HL-60 (cell line): ENCODE data around the gene SP100.

ENCODE experiments used
- DNase-seq, 2 experiments: peaks; one replicate each; pipeline ENCODE4 v3.0.0-alpha.2; 2010 to 2020; ENCODE audit warnings: low read depth in 1 of 2, low spot score in 1 of 2
- H3K27ac ChIP-seq: fragments of 250-450 bp; sonication (Bioruptor Pico); replicated peaks from 2 replicates; pipeline ENCODE4 v1.5.1; 2020; ENCODE audit warnings: mild to moderate bottlenecking, moderate library complexity
- H3K27me3 ChIP-seq: fragments of 250-450 bp; sonication (Bioruptor Pico); 2 replicates; pipeline ENCODE4 v1.5.1; 2021; ENCODE audit warnings: mild to moderate bottlenecking, moderate library complexity; ENCODE audit not compliant: insufficient read depth, poor library complexity, severe bottlenecking
- H3K4me3 ChIP-seq: replicated peaks from 2 replicates; pipeline ENCODE4 v1.5.1; 2011; ENCODE audit warnings: mild to moderate bottlenecking, control low read depth, low read length; ENCODE audit not compliant: insufficient read depth
- GABPA ChIP-seq: IDR thresholded peaks from 2 replicates; pipeline ENCODE4 v1.6.1; 2012; ENCODE audit warnings: low read depth
- POLR2AphosphoS5 ChIP-seq: IDR thresholded peaks from 2 replicates; pipeline ENCODE4 v1.6.1; 2012; ENCODE audit warnings: low read depth
- SPI1 ChIP-seq: IDR thresholded peaks from 2 replicates; pipeline ENCODE4 v1.6.1; 2012; ENCODE audit warnings: low read depth, mild to moderate bottlenecking, borderline replicate concordance
- TF ChIP-seq, protein P1 (sequence below): IDR thresholded peaks from one replicate; pipeline ENCODE4 v1.5.1; 2011; ENCODE audit warnings: low read length, control low read depth, inconsistent platforms; ENCODE audit not compliant: insufficient read depth
- TF ChIP-seq, protein P2 (sequence below): IDR thresholded peaks from 2 replicates; pipeline ENCODE4 v1.6.1; 2012; ENCODE audit warnings: low read depth; ENCODE audit not compliant: insufficient replicate concordance

SP100 gene

DNA sequence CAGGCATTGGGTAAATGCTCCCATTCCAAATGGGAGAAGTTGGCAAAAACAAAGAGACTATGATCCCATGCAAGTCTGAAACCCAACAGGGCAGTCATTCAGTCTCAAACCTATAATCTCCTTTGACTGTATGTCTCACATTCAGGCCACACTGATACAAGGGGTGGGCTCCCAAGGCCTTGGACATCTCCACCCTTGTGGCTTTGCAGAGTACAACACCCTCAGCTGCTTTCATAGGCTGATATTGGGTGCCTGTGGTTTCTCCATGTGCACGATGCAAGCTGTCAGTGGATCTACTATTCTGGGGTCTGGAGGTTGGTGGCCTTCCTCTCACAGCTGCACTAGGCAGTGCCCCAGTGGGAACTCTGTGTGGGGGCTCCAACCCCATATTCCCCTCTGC is 155.0 kb downstream of the SP100 start:
- no peak overlapping the region for H3K4me3 ChIP-seq
- no peak overlapping the region for H3K27ac ChIP-seq
- TF ChIP-seq, protein P1, sequence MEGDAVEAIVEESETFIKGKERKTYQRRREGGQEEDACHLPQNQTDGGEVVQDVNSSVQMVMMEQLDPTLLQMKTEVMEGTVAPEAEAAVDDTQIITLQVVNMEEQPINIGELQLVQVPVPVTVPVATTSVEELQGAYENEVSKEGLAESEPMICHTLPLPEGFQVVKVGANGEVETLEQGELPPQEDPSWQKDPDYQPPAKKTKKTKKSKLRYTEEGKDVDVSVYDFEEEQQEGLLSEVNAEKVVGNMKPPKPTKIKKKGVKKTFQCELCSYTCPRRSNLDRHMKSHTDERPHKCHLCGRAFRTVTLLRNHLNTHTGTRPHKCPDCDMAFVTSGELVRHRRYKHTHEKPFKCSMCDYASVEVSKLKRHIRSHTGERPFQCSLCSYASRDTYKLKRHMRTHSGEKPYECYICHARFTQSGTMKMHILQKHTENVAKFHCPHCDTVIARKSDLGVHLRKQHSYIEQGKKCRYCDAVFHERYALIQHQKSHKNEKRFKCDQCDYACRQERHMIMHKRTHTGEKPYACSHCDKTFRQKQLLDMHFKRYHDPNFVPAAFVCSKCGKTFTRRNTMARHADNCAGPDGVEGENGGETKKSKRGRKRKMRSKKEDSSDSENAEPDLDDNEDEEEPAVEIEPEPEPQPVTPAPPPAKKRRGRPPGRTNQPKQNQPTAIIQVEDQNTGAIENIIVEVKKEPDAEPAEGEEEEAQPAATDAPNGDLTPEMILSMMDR = no peak
- no peak for TF ChIP-seq POLR2AphosphoS5
- no peak for TF ChIP-seq GABPA
- TF ChIP-seq SPI1 = no peak
- TF ChIP-seq, protein P2, sequence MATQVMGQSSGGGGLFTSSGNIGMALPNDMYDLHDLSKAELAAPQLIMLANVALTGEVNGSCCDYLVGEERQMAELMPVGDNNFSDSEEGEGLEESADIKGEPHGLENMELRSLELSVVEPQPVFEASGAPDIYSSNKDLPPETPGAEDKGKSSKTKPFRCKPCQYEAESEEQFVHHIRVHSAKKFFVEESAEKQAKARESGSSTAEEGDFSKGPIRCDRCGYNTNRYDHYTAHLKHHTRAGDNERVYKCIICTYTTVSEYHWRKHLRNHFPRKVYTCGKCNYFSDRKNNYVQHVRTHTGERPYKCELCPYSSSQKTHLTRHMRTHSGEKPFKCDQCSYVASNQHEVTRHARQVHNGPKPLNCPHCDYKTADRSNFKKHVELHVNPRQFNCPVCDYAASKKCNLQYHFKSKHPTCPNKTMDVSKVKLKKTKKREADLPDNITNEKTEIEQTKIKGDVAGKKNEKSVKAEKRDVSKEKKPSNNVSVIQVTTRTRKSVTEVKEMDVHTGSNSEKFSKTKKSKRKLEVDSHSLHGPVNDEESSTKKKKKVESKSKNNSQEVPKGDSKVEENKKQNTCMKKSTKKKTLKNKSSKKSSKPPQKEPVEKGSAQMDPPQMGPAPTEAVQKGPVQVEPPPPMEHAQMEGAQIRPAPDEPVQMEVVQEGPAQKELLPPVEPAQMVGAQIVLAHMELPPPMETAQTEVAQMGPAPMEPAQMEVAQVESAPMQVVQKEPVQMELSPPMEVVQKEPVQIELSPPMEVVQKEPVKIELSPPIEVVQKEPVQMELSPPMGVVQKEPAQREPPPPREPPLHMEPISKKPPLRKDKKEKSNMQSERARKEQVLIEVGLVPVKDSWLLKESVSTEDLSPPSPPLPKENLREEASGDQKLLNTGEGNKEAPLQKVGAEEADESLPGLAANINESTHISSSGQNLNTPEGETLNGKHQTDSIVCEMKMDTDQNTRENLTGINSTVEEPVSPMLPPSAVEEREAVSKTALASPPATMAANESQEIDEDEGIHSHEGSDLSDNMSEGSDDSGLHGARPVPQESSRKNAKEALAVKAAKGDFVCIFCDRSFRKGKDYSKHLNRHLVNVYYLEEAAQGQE = no peak
- no peaks in the 10 kb centered on the region for H3K27me3 ChIP-seq
- no peak for DNase-seq

DNA sequence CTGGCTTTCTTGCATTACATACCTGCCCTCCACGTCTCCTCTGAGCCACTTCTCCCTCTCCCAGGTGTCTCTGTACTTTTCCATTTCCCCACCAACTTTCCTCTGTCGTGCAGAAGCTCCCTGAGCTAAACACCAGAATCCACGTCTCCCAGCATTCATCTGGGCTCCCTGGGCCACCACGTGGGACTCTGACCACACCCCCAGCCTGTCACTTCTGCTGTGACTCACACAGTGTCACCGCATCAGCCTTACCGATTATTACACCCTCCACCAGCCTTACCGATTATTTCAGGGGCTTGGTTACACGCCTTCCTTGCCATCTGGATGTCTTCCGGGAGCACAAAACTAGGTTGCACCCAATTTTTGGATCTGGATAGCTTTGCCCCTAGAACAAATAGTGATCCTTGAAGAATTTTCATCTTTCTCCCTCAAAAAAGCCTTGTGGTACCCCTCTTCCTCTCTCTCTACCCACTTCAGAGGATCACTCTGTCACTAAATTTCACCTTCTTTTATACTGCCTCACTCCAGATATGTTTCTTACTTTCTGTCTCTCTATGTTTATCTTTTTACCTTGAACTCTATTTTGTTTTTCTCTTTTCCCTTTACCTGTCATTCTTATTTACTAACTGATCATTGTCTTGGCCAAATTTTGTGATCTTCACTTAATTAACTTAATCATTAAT is 159.8 kb downstream of the SP100 start:
- H3K4me3 ChIP-seq = peak overlapping the region; percentile 2; the same call in 1 of the 2 replicates
- H3K27me3 ChIP-seq = no peaks in the 10 kb centered on the region
- TF ChIP-seq POLR2AphosphoS5 (no peak), GABPA (no peak)
- peak in 1 of 2 experiments; percentile 56 for DNase-seq
- no peak overlapping the region for H3K27ac ChIP-seq

DNA sequence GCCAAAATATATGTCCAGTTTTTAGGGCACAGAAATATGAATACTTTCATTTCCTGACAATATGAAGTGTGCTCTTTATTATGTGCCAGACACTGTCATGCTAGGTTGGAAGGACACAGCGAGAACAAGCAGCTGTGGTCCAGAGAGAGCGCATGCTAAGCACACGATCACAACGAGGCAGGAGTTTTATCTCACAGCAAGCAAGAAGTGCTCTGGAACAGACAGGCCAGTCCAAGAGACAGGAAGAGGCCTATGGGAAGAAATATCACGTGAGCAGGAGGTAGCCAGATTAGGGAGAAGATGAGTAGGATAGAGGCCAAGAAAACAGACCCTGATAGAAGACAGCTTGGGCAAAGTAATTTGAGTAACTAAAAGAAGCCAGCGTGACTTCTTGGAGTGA is 161.1 kb downstream of the SP100 start:
- Histone ChIP-seq H3K27ac (no peak overlapping the region), H3K27me3 (no peaks in the 10 kb centered on the region), H3K4me3 (no peak overlapping the region)
- TF ChIP-seq, protein P1 = no peak
- TF ChIP-seq, protein P2 = no peak
- no peak for TF ChIP-seq POLR2AphosphoS5
- TF ChIP-seq SPI1 = no peak
- TF ChIP-seq GABPA = no peak
- DNase-seq = no peak

- no peaks in the 10 kb centered on the region for H3K27me3 ChIP-seq
- H3K4me3 ChIP-seq = no peak overlapping the region
- no peak overlapping the region for H3K27ac ChIP-seq
- no peak for DNase-seq
- TF ChIP-seq, protein P2 = no peak
- TF ChIP-seq, protein P1 = no peak
- TF ChIP-seq POLR2AphosphoS5 (no peak), GABPA (no peak), SPI1 (no peak)
Observed at GRCh38 chr2:230578106-230578505, 162.1 kb downstream of the SP100 start.
